HCT116 (cell line): ENCODE measurements around the gene AK5. TPM values are rescaled to one million over a fixed set of nuclear protein-coding genes. Genes with fewer than 3 reads are reported as not detected.

Experiments used
- ATAC-seq: fragments of 200-7000 bp; cut with Tn5 transposase; 2 replicates; pipeline ENCODE4 v1.9.1; 2020; ENCODE audit warnings: mild to moderate bottlenecking, moderate library complexity
- BruUV-seq: library from RNA; stranded (reverse); fragments of 400-500 nt; replicated peaks from 2 replicates; lab custom pipeline; 2021; lab: Mats Ljungman, UMichigan
- CTCF ChIA-PET: fragments of 300-600 bp; sonication (Branson Sonifier 250); formaldehyde crosslinking; loops from one replicate; lab custom pipeline; 2021; ENCODE audit warnings: antibody characterized with exemption; lab: Charles Lee
- POLR2A ChIA-PET: fragments of 300-600, 350-600 bp; sonication (Branson Sonifier 250); formaldehyde crosslinking; loops from one replicate; lab custom pipeline; 2021; ENCODE audit warnings: antibody characterized with exemption; lab: Charles Lee
- RAD21 ChIA-PET, 2 experiments: fragments of 300-600 bp; sonication (Branson Sonifier 250); formaldehyde crosslinking; loops; one replicate each; lab custom pipeline; 2023; ENCODE audit warnings: low total read pairs in 2 of 2; ENCODE audit not compliant: uncharacterized antibody in 2 of 2, unreplicated experiment in 2 of 2, low non-redundant PET in 1 of 2; lab: Charles Lee
- DNase-seq: peaks from one replicate; pipeline ENCODE4 v3.0.0-alpha.2; 2010; ENCODE audit warnings: low read depth, low spot score
- H2AFZ ChIP-seq: fragments of 200-600 bp; shearing (Covaris generic), sonication (generic); 2 replicates; pipeline ENCODE4 v1.6.1; 2017; ENCODE audit warnings: low read depth, mixed run types, mixed read lengths, antibody characterized with exemption, low read length; ENCODE audit not compliant: poor library complexity, severe bottlenecking
- H3K27ac ChIP-seq: 2 replicates; pipeline ENCODE4 v1.5.1; 2012; ENCODE audit warnings: low read depth, low read length
- H3K27me3 ChIP-seq: fragments of 200-600 bp; sonication (generic); 2 replicates; pipeline ENCODE4 v1.6.1; 2016; ENCODE audit warnings: mixed run types, low read length, mixed read lengths; ENCODE audit not compliant: insufficient read depth
- H3K36me3 ChIP-seq, 2 experiments: fragments of 200-500 bp in 1 of 2; fragments of 200-600 bp in 1 of 2; sonication (Bioruptor generic) in 1 of 2; sonication (generic) in 1 of 2; 2 replicates each; pipeline versions ENCODE4 v1.5.1 to v1.6.1; 2014 to 2016; ENCODE audit warnings: low read length in 2 of 2, inconsistent platforms in 1 of 2, mixed read lengths in 1 of 2, mixed run types in 1 of 2; ENCODE audit not compliant: insufficient read depth in 2 of 2, control insufficient read depth in 1 of 2
- H3K4me1 ChIP-seq, 2 experiments: fragments of 200-600 bp in 1 of 2; sonication (generic) in 1 of 2; 2 replicates each; pipeline versions ENCODE4 v1.5.1 to v1.6.1; 2012 to 2017; ENCODE audit warnings: low read length in 2 of 2, inconsistent platforms in 1 of 2, mild to moderate bottlenecking in 1 of 2, mixed read lengths in 1 of 2, mixed run types in 1 of 2, moderate library complexity in 1 of 2; ENCODE audit not compliant: insufficient read depth in 2 of 2, control insufficient read depth in 1 of 2
- H3K4me2 ChIP-seq: fragments of 200-600 bp; sonication (generic); 2 replicates; pipeline ENCODE4 v1.6.1; 2017; ENCODE audit warnings: mixed run types, low read length, mixed read lengths
- H3K4me3 ChIP-seq, 2 experiments: fragments of 200-600 bp in 1 of 2; sonication (generic) in 1 of 2; replicated peaks in 1 of 2; 2 replicates each; pipeline ENCODE4 v1.5.1; 2011 to 2016; ENCODE audit warnings: low read length in 2 of 2, control low read depth in 1 of 2, low read depth in 1 of 2, mild to moderate bottlenecking in 1 of 2, mixed read lengths in 1 of 2, mixed run types in 1 of 2
- H3K79me2 ChIP-seq: fragments of 200-600 bp; sonication (generic); 2 replicates; pipeline ENCODE4 v1.6.1; 2017; ENCODE audit warnings: mild to moderate bottlenecking, mixed run types, low read length, moderate library complexity, mixed read lengths; ENCODE audit not compliant: insufficient read depth
- H3K9ac ChIP-seq: fragments of 200-600 bp; sonication (generic); 2 replicates; pipeline ENCODE4 v1.6.1; 2016; ENCODE audit warnings: low read length, mixed read lengths
- H3K9me2 ChIP-seq: fragments of 200-600 bp; sonication (generic), shearing (Covaris generic); 2 replicates; pipeline ENCODE4 v1.6.1; 2017; ENCODE audit warnings: mixed run types, mild to moderate bottlenecking, moderate library complexity; ENCODE audit not compliant: insufficient read depth
- H3K9me3 ChIP-seq, 2 experiments: fragments of 200-500 bp in 1 of 2; fragments of 200-600 bp in 1 of 2; sonication (Bioruptor generic) in 1 of 2; sonication (generic) in 1 of 2; 2 replicates each; pipeline ENCODE4 v1.6.1; 2014 to 2017; ENCODE audit warnings: low read length in 2 of 2, mixed read lengths in 2 of 2, inconsistent platforms in 1 of 2, low read depth in 1 of 2, mild to moderate bottlenecking in 1 of 2, mixed run types in 1 of 2, moderate library complexity in 1 of 2; ENCODE audit not compliant: control insufficient read depth in 1 of 2, insufficient read depth in 1 of 2
- H4K20me1 ChIP-seq: fragments of 200-600 bp; sonication (generic), shearing (Covaris generic); 2 replicates; pipeline ENCODE4 v1.6.1; 2017; ENCODE audit warnings: mixed run types, mild to moderate bottlenecking, moderate library complexity; ENCODE audit not compliant: insufficient read depth
- ATF3 ChIP-seq: IDR thresholded peaks from 2 replicates; pipeline ENCODE4 v1.6.1; 2012
- CBX3 ChIP-seq: IDR thresholded peaks from 2 replicates; pipeline ENCODE4 v1.6.1; 2012; ENCODE audit warnings: low read depth
- CTCF ChIP-seq, 3 experiments: fragments of 200-600 bp in 1 of 3; sonication (generic) in 1 of 3; IDR thresholded peaks in 2 of 3; conservative IDR thresholded peaks in 1 of 3; 2 replicates each; pipeline ENCODE4 v1.5.1; 2012 to 2017; ENCODE audit warnings: low read depth in 2 of 3, low read length in 2 of 3, antibody characterized with exemption in 1 of 3, borderline replicate concordance in 1 of 3, control low read depth in 1 of 3, mild to moderate bottlenecking in 1 of 3, mixed read lengths in 1 of 3, mixed run types in 1 of 3, moderate library complexity in 1 of 3; ENCODE audit not compliant: insufficient read depth in 1 of 3
- ELF1 ChIP-seq: IDR thresholded peaks from 2 replicates; pipeline ENCODE4 v1.6.1; 2012; ENCODE audit warnings: low read depth, borderline replicate concordance
- EZH2 ChIP-seq: fragments of 200-600 bp; sonication (generic); IDR thresholded peaks from 2 replicates; pipeline ENCODE4 v1.6.1; 2017; ENCODE audit warnings: antibody characterized with exemption, mixed run types
- FOSL1 ChIP-seq: IDR thresholded peaks from 2 replicates; pipeline ENCODE4 v1.6.1; 2012; ENCODE audit warnings: low read depth
- JUND ChIP-seq: IDR thresholded peaks from 2 replicates; pipeline ENCODE4 v1.6.1; 2012
- MAX ChIP-seq: IDR thresholded peaks from 2 replicates; pipeline ENCODE4 v1.6.1; 2012
- SIN3A ChIP-seq: IDR thresholded peaks from 2 replicates; pipeline ENCODE4 v1.6.1; 2012; ENCODE audit warnings: low read depth
- SP1 ChIP-seq: IDR thresholded peaks from 2 replicates; pipeline ENCODE4 v1.6.1; 2012; ENCODE audit warnings: low read depth
- TCF7L2 ChIP-seq: IDR thresholded peaks from 2 replicates; pipeline ENCODE4 v1.7.0; 2011; ENCODE audit warnings: borderline replicate concordance, inconsistent platforms; ENCODE audit not compliant: insufficient read depth, insufficient read length; ENCODE audit errors: extremely low read depth
- YY1 ChIP-seq: IDR thresholded peaks from 2 replicates; pipeline ENCODE4 v1.6.1; 2011; ENCODE audit warnings: low read length, low read depth, moderate library complexity, mild to moderate bottlenecking; ENCODE audit not compliant: insufficient replicate concordance; ENCODE audit errors: extremely low read depth
- ZBTB33 ChIP-seq: IDR thresholded peaks from 2 replicates; pipeline ENCODE4 v1.6.1; 2011; ENCODE audit warnings: mild to moderate bottlenecking, low read length, moderate library complexity; ENCODE audit not compliant: insufficient replicate concordance; ENCODE audit errors: extremely low read depth
- ZNF274 ChIP-seq: fragments of 200-500 bp; sonication (Bioruptor generic); IDR thresholded peaks from 2 replicates; pipeline ENCODE4 v1.6.1; 2014; ENCODE audit warnings: mild to moderate bottlenecking, low read depth, low read length, inconsistent platforms
- intact Hi-C: fragments of 100-400 bp; cut with micrococcal nuclease; formaldehyde crosslinking; loops from 2 replicates; pipeline ENCODE4 v1.10.0; 2022
- total RNA-seq: library from RNA; stranded (reverse); gene quantifications from one replicate; pipeline ENCODE4 v1.2.1, GENCODE V29; 2021; ENCODE audit not compliant: unreplicated experiment

Gene AK5
- total RNA-seq, 1 experiment from 2014 or later: 0.22 TPM

- no peaks in the 10 kb centered on the region for H3K27me3 ChIP-seq
- no peak overlapping the region for H3K9ac ChIP-seq
- no peaks in the 10 kb centered on the region for H3K4me1 ChIP-seq
- H3K9me3 ChIP-seq: no peaks in the 10 kb centered on the region
- H3K4me3 ChIP-seq: no peak overlapping the region
- TF ChIP-seq SIN3A: no peak
- TF ChIP-seq YY1: no peak
- no peak for TF ChIP-seq TCF7L2
- no peak for TF ChIP-seq ATF3
- TF ChIP-seq CTCF (IDR thresholded peaks at IDR 0.05 in 2 of 3, conservative IDR thresholded peaks at IDR 0.05 in 1 of 3; ENCODE audit: borderline replicate concordance in 1 of 3, insufficient read depth in 1 of 3, low read depth in 2 of 3, low read length in 2 of 3): no peak
- TF ChIP-seq JUND: no peak
- TF ChIP-seq ZBTB33: no peak
- no peak for TF ChIP-seq ZNF274
- TF ChIP-seq SP1: no peak
- no peak for TF ChIP-seq MAX
- TF ChIP-seq EZH2: no peak
- no peak for TF ChIP-seq ELF1
- TF ChIP-seq FOSL1: no peak
- no peak for TF ChIP-seq CBX3
- no peak overlapping the region for H2AFZ ChIP-seq
- no peaks in the 10 kb centered on the region for H3K79me2 ChIP-seq
- DNase-seq (no peak), ATAC-seq (no peak)
- CTCF ChIA-PET: no interaction called here
- intact Hi-C loops: no loop called here
- H3K9me2 ChIP-seq: no peaks in the 10 kb centered on the region
- POLR2A ChIA-PET: no interaction called here
- no TSS peak for BruUV-seq
- H3K36me3 ChIP-seq: no peaks in the 10 kb centered on the region
- H3K27ac ChIP-seq: no peak overlapping the region
- no peak overlapping the region for H3K4me2 ChIP-seq
- no peaks in the 10 kb centered on the region for H4K20me1 ChIP-seq
- RAD21 ChIA-PET: no interaction called here
Measured at GRCh38 chr1:77276941-77277340, 4.9 kb upstream of the AK5 start.
